B cell (primary cell): ENCODE data around the gene STAP2.

Experiments used
- EZH2 ChIP-seq: IDR thresholded peaks from 2 replicates; pipeline ENCODE4 v1.6.1; 2012; ENCODE audit warnings: borderline replicate concordance, low read depth, mild to moderate bottlenecking, moderate library complexity, low read length; ENCODE audit not compliant: insufficient read depth, poor library complexity, severe bottlenecking
- TF ChIP-seq, protein P1 (sequence below): fragments of 200-600 bp; IDR thresholded peaks from one replicate; pipeline ENCODE4 v1.8.0; 2022; ENCODE audit warnings: antibody characterized with exemption, mild to moderate bottlenecking

DNA sequence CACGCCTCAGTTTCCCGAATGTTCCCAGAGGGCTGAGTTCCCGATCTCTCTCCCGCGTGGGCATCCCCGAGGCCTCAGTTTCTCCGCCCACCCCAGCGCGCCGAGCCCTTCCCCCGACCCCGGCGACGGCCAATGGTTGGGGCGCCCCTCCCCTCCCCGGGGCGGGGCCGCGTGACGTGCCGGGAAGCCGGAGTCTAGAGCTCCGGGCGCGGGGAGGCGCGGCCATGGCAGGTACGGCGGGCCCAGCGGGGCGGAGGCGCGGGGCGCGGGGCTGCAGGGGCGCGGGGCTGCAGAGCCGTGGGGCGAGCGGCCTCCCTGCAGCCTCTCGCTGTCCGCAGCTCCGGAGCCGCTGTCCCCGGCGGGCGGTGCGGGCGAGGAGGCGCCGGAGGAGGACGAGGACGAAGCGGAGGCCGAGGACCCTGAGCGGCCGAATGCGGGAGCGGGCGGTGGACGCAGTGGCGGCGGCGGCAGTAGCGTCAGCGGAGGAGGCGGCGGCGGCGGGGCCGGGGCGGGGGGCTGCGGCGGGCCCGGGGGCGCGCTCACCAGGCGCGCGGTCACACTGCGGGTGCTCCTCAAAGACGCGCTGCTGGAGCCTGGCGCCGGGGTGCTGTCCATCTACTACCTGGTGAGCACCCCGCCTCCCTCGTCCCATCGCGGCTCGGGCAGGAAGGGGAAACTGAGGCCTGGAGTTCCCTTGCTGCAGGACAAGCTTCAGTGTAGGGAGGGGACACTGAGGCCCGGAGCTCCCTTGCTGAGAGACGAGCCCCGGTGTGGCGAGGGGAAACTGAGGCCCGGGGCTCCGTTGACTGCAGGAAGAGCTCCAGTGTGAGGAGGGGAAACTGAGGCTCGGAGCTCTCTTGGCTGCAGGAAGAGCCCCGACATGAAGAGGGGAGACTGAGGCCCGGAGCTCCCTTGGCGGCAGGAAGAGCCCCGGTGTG, 5.0 kb upstream of the STAP2 start, which contains the start of gene MPND:
- TF ChIP-seq, protein P1, sequence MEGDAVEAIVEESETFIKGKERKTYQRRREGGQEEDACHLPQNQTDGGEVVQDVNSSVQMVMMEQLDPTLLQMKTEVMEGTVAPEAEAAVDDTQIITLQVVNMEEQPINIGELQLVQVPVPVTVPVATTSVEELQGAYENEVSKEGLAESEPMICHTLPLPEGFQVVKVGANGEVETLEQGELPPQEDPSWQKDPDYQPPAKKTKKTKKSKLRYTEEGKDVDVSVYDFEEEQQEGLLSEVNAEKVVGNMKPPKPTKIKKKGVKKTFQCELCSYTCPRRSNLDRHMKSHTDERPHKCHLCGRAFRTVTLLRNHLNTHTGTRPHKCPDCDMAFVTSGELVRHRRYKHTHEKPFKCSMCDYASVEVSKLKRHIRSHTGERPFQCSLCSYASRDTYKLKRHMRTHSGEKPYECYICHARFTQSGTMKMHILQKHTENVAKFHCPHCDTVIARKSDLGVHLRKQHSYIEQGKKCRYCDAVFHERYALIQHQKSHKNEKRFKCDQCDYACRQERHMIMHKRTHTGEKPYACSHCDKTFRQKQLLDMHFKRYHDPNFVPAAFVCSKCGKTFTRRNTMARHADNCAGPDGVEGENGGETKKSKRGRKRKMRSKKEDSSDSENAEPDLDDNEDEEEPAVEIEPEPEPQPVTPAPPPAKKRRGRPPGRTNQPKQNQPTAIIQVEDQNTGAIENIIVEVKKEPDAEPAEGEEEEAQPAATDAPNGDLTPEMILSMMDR = no peak
- no peak for TF ChIP-seq EZH2
